T-helper 17 cell (primary cell): ENCODE data around the gene SEPTIN12. TPM values are rescaled to one million over a fixed set of nuclear protein-coding genes. Genes with fewer than 3 reads are reported as not detected.
"Not testable (repeated sequence)": the region's sequence is repeated elsewhere in the genome, so short reads cannot be mapped to it uniquely, and the experiment has no call there.

Experiments used
- ATAC-seq: fragments of 150-1000 bp; cut with Tn5 transposase; 2 replicates; pipeline ENCODE4 v1.10.0; 2021; ENCODE audit warnings: mild to moderate bottlenecking, moderate library complexity
- DNase-seq, 3 donors: peaks; one replicate each; pipeline versions ENCODE4 v3.0.0 to v3.0.0-alpha.2; 2020 to 2021
- H3K9me3 ChIP-seq: one replicate; pipeline ENCODE4 v1.7.0; 2013; ENCODE audit warnings: low read length, mild to moderate bottlenecking; ENCODE audit not compliant: control insufficient read depth, poor library complexity, severe bottlenecking
- H3K27ac Mint-ChIP-seq: one replicate; pipeline ENCODE4 v1.8.0; 2022; ENCODE audit warnings: mild to moderate bottlenecking, moderate library complexity, mixed read lengths
- H3K27me3 Mint-ChIP-seq: one replicate; pipeline ENCODE4 v1.8.0; 2022; ENCODE audit warnings: mixed read lengths
- H3K36me3 Mint-ChIP-seq: one replicate; pipeline ENCODE4 v1.8.0; 2022; ENCODE audit warnings: low read depth, mixed read lengths
- H3K4me1 Mint-ChIP-seq: one replicate; pipeline ENCODE4 v1.8.0; 2022; ENCODE audit warnings: mild to moderate bottlenecking, mixed read lengths
- H3K4me3 Mint-ChIP-seq: one replicate; pipeline ENCODE4 v1.8.0; 2022; ENCODE audit warnings: mild to moderate bottlenecking, moderate library complexity, mixed read lengths
- total RNA-seq, 4 donors: library from RNA in 2 of 4; stranded (reverse) in 2 of 4; gene quantifications; one replicate each; pipeline ENCODE4 v1.2.3 and lab custom pipeline; 2022 to 2026

Gene SEPTIN12
- total RNA-seq, 2 donors from 2014 or later, result not detected

GRCh38 chr16:4787068-4787467 is 1.1 kb downstream of the SEPTIN12 start:
- H3K9me3 ChIP-seq, result no peaks in the 10 kb centered on the region
- no peak for ATAC-seq
- DNase-seq, result no peak
- no peaks in the 10 kb centered on the region for H3K36me3 Mint-ChIP-seq
- H3K27ac Mint-ChIP-seq, result no peak overlapping the region
- H3K4me3 Mint-ChIP-seq, result no peak overlapping the region
- no peaks in the 10 kb centered on the region for H3K27me3 Mint-ChIP-seq
- H3K4me1 Mint-ChIP-seq, result peaks cover 8% of the 10 kb centered on the region

DNA sequence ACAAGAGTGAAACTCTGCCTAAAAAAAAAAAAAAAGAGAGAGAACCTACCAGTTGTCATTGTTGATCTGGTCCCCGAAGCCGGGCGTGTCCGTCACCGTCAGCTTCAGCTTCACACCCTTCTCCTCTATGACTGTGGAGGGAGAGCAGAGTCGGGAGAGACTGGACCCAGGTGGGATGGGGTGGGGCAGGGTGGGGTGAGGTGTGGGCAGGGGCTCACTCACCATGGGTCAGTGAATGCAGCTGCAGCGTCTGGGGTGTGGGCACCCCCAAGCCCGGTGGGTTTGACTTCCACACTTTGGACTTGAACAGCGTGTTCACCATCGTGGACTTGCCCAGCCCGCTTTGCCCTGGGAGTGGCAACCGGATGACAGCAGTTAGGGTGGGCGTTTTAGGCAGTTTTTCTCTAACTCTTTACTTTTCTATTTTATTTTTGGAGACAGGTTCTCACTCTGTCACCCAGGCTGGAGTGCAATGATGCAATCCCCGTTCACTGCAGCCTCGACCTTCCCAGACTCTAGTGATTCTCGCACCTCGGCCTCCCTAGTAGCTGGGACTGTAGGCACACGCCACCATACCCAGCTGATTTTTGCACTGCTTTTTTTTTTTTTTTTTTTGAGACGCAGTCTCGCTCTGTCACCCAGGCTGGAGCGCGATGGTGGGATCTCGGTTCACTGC is 2.2 kb downstream of the SEPTIN12 start:
- no peak for DNase-seq
- Mint-ChIP-seq H3K4me1 (peaks cover 5% of the 10 kb centered on the region), H3K27me3 (no peaks in the 10 kb centered on the region), H3K4me3 (no peak overlapping the region), H3K27ac (no peak overlapping the region), H3K36me3 (no peaks in the 10 kb centered on the region)
- ATAC-seq, result no peak
- H3K9me3 ChIP-seq, result no peaks in the 10 kb centered on the region

DNA sequence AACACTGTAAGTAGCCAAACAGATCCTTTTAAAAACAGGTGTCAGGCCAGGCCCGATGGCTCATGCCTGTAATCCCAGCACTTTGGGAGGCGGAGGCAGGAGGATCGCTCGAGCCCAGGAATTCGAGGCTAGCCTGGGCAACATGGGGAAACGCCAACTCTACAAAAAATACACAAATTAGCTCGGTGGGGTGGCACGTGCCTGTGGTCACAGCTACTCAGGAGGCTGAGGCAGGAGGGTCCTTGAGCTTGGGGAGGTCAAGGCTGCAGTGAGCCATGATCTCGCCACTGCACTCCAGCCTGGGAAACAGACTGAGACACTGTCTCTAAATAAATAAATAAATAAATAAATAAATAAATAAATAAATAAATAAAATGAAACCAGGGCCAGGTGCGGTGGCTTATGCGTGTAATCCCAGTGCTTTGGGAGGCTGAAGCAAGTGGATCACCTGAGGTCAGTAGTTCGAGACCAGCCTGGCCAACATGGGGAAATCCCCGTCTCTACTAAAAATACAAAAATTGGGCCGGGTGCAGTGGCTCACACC is 3.6 kb downstream of the SEPTIN12 start:
- not testable (repeated sequence) for H3K4me3 Mint-ChIP-seq, H3K36me3 Mint-ChIP-seq, DNase-seq, H3K9me3 ChIP-seq, H3K27me3 Mint-ChIP-seq, H3K4me1 Mint-ChIP-seq, ATAC-seq
- peak overlapping the region; percentile 34 for H3K27ac Mint-ChIP-seq

DNA sequence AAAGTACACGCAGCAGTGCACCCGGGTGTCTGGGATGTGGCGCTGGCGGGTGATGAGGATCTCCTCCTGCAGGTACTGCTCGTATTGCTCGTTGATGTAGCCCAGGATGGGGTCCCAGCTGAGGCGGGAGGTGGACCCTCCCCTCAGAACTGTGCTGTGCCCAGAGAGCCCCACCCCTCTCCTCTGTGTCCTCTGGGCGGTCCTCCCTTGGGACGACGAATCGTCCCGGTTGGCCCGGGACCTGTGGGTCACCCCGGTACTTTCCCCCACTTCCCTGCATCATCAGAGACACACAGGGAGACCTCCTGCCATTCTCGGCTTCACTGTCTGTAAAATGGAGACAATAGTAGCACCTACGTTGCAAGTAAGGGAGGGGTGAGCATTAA is 4.2 kb downstream of the SEPTIN12 start:
- DNase-seq, result no peak
- H3K36me3 Mint-ChIP-seq, result no peaks in the 10 kb centered on the region
- peak overlapping the region; percentile 34 for H3K27ac Mint-ChIP-seq
- no peak overlapping the region for H3K4me3 Mint-ChIP-seq
- H3K27me3 Mint-ChIP-seq, result no peaks in the 10 kb centered on the region
- ATAC-seq, result no peak
- H3K4me1 Mint-ChIP-seq, result peaks cover 2% of the 10 kb centered on the region
- H3K9me3 ChIP-seq, result no peaks in the 10 kb centered on the region

- Mint-ChIP-seq H3K36me3 (no peaks in the 10 kb centered on the region), H3K27ac (no peak overlapping the region), H3K27me3 (no peaks in the 10 kb centered on the region), H3K4me1 (peaks cover 2% of the 10 kb centered on the region), H3K4me3 (no peak overlapping the region)
- ATAC-seq, result no peak
- no peak for DNase-seq
- H3K9me3 ChIP-seq, result no peaks in the 10 kb centered on the region
Observed at GRCh38 chr16:4783251-4783950, 4.7 kb downstream of the SEPTIN12 start.

- no peak overlapping the region for H3K4me3 Mint-ChIP-seq
- ATAC-seq (no peak), DNase-seq (no peak)
- H3K27ac Mint-ChIP-seq, result no peak overlapping the region
- no peaks in the 10 kb centered on the region for H3K9me3 ChIP-seq
- no peaks in the 10 kb centered on the region for H3K27me3 Mint-ChIP-seq
- no peaks in the 10 kb centered on the region for H3K36me3 Mint-ChIP-seq
- peaks cover 2% of the 10 kb centered on the region for H3K4me1 Mint-ChIP-seq
Observed at GRCh38 chr16:4780235-4780634, 7.9 kb downstream of the SEPTIN12 start.

DNA sequence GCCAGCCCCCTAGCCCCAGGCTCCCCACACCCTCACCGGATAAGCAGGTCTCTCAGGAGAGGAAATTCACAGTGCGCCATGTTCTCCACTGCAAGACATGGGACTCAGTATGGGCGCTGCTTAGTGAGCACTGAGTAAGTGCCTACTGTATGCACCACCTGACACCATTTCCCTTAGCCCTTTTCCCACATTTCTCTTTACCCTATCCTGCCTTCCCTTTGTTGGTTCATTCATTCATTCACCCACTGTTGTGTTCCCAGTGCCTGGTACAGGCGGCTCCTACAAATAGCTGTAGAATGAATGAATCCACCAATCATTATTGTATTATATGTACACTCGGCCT is 10.1 kb downstream of the SEPTIN12 start:
- no peaks in the 10 kb centered on the region for H3K4me1 Mint-ChIP-seq
- peak overlapping the region; percentile 11 for H3K27ac Mint-ChIP-seq
- DNase-seq (no peak), ATAC-seq (no peak)
- no peaks in the 10 kb centered on the region for H3K36me3 Mint-ChIP-seq
- no peaks in the 10 kb centered on the region for H3K27me3 Mint-ChIP-seq
- no peak overlapping the region for H3K4me3 Mint-ChIP-seq
- no peaks in the 10 kb centered on the region for H3K9me3 ChIP-seq

GRCh38 chr16:4777339-4778049 is 10.7 kb downstream of the SEPTIN12 start:
- no peak for DNase-seq
- H3K9me3 ChIP-seq, result no peaks in the 10 kb centered on the region
- no peak for ATAC-seq
- Mint-ChIP-seq H3K4me3 (no peak overlapping the region), H3K36me3 (no peaks in the 10 kb centered on the region), H3K4me1 (no peaks in the 10 kb centered on the region), H3K27ac (no peak overlapping the region), H3K27me3 (no peaks in the 10 kb centered on the region)

DNA sequence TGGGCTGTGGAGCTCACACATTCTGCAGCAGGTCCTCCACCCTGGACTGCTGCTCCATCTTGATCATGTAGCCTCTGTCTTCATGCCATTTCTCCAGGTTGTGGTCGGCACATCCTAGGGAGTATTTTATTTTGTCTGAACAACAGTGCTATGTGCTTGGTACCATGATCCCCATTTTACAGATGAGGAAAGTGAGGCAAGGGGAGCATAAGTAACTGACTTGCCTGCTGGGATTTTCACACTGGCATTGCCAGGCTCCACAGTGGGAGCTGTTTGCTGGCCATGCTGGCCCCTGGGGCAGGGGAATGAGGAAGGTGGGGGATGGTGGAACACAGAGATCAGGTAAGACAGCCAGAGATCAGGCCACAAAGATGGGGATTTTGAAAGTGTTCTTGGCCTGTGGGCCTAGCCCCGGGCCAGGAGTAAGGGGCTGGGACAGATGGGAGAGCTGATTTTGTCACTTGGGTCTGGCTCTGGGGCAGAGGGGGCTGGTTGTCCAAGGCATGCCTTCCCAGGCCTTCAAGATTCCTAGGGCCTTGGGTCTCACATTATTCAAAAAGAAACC is 11.9 kb downstream of the SEPTIN12 start:
- no peaks in the 10 kb centered on the region for H3K27me3 Mint-ChIP-seq
- H3K4me3 Mint-ChIP-seq, result no peak overlapping the region
- no peaks in the 10 kb centered on the region for H3K9me3 ChIP-seq
- DNase-seq, result no peak
- ATAC-seq, result no peak
- H3K4me1 Mint-ChIP-seq, result no peaks in the 10 kb centered on the region
- H3K27ac Mint-ChIP-seq, result no peak overlapping the region
- no peaks in the 10 kb centered on the region for H3K36me3 Mint-ChIP-seq

GRCh38 chr16:4775005-4775404 is 13.1 kb downstream of the SEPTIN12 start:
- Mint-ChIP-seq H3K36me3 (no peaks in the 10 kb centered on the region), H3K27ac (no peak overlapping the region), H3K4me1 (no peaks in the 10 kb centered on the region), H3K27me3 (no peaks in the 10 kb centered on the region), H3K4me3 (no peak overlapping the region)
- DNase-seq (no peak), ATAC-seq (no peak)
- no peaks in the 10 kb centered on the region for H3K9me3 ChIP-seq

GRCh38 chr16:4772351-4772750 is 15.8 kb downstream of the SEPTIN12 start:
- no peaks in the 10 kb centered on the region for H3K9me3 ChIP-seq
- H3K27ac Mint-ChIP-seq, result no peak overlapping the region
- no peaks in the 10 kb centered on the region for H3K27me3 Mint-ChIP-seq
- no peak for ATAC-seq
- H3K4me3 Mint-ChIP-seq, result no peak overlapping the region
- no peak for DNase-seq
- H3K4me1 Mint-ChIP-seq, result peaks cover 16% of the 10 kb centered on the region
- H3K36me3 Mint-ChIP-seq, result no peaks in the 10 kb centered on the region

DNA sequence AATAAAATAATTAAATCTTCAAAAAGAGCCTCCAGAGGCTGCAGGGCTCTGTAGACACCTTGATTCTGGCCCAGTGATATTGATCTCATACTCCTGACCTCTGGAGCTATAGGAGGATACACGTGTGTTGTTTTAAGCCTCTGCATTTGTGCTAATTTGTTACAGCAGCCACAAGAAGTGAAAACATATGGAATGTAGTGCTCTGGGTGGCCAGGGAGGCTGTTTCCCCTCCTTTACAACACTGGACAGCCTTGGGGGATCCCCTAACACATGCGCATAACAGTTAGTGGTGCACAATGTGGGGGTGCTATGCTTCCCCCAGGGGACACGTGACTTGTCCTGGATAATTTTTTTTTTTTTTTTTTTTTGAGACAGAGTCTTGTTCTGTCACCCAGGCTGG is 16.5 kb downstream of the SEPTIN12 start:
- Mint-ChIP-seq H3K36me3 (no peaks in the 10 kb centered on the region), H3K27ac (no peak overlapping the region), H3K4me1 (peaks cover 19% of the 10 kb centered on the region), H3K4me3 (no peak overlapping the region), H3K27me3 (no peaks in the 10 kb centered on the region)
- H3K9me3 ChIP-seq, result no peaks in the 10 kb centered on the region
- no peak for ATAC-seq
- DNase-seq, result no peak

- Mint-ChIP-seq H3K27ac (no peak overlapping the region), H3K27me3 (no peaks in the 10 kb centered on the region), H3K36me3 (no peaks in the 10 kb centered on the region), H3K4me1 (peaks cover 26% of the 10 kb centered on the region), H3K4me3 (peak overlapping the region; percentile 91)
- no peaks in the 10 kb centered on the region for H3K9me3 ChIP-seq
- DNase-seq, result no peak
- no peak for ATAC-seq
Observed at GRCh38 chr16:4769306-4769638, 18.9 kb downstream of the SEPTIN12 start.
